ENCODE measurements around the gene ASCL3.
"Not testable (repeated sequence)": the region's sequence is repeated elsewhere in the genome, so short reads cannot be mapped to it uniquely, and the experiment has no call there.

ASCL3 gene, protein sequence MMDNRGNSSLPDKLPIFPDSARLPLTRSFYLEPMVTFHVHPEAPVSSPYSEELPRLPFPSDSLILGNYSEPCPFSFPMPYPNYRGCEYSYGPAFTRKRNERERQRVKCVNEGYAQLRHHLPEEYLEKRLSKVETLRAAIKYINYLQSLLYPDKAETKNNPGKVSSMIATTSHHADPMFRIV

DNA sequence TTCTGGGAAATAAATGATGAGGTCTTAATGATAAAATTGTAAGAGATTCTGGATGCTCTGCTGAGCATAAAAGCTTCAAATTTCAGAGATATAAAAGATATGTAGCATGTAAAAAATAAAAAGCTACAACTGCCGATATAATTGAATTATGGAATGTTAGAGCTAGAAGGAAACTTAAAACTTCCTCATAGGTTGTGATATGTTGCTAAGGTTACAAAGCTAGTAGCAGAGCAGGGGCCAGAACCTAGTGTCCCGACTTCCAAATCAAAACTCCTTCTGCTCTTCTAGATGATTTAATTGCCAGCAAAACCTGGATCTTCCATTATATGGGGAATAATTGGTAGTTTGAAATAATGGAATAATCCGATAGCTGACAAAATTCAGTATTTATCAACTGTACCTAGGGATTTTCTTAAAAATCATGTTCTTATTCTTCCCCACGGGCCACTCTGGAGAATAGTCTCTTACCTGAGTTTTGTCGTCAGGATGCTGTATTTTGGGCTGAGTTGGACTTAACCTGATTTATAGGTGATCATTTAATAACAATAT is at the start of gene ASCL3:
Gene ASCL3, minus strand, starts transcription at position 499 of the 549 bp plus-strand sequence. CDS start 4,855 bp downstream, outside the sequence.
- no peak for DNase-seq (ENCODE audit: low read depth, low spot score)

DNA sequence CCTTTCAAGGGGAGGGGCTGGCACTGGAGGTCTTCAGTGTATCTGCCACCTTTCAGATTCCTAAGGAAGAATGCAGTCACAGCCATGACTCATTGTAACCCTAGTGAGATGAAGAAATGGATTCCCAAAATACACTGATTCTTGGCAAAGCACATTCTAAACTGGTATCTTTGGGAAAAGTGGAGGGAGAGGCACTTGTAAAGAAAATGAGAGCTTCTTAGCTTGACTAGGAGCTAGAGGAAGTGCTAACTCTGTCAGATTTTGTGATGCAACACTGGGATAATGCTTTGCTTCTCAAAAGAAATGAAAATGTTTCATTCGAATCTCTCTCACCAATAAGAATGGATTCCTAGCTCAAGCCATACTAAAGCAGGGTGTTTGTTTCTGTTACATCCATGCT is 46.6 kb upstream of the ASCL3 start:
- DNase-seq (ENCODE audit: low read depth, low spot score) = peak; percentile 39

DNA sequence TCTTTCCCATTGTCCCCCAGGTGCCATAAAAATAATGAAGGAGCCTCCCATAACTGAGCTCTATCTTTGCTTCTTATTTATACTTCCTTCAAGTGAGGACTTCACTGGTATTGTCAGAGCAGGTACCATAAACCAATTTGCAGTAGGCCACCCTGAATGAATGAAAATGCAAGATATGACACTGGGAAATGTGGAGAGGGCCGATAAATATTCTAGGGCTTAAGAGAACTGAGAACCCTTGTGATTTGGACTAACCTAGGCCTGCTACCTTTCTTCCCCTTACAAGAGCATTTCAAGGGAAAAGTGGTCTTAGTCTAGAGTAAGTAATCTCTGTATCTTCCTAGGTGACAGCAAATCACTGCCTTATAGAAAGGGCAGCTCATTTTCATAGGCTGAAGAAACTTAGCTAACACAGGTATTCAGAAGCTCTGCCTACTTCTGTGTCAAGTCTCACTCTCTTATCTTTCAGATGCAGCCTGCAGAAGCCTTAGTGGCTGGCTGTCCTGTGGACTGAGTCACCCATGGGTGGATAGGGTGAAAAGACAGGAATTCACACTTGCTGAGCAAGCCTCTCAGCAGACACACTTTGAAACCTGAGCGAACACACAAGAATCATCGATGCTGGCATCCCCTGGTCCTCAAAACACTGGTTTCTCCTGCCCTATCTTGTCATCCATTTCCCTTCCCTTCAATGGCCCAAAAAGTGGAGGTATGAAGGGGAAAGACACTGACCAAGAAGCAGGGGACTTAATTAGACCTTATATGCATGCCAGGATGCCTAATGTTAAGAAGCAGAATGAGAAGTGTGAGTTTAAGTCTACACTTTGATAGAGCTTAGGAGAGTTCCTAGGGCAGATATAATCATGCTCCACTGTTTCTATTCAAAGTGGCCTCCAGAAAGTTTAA is 45.8 kb upstream of the ASCL3 start:
- DNase-seq (ENCODE audit: low read depth, low spot score) = peak; percentile 28

DNA sequence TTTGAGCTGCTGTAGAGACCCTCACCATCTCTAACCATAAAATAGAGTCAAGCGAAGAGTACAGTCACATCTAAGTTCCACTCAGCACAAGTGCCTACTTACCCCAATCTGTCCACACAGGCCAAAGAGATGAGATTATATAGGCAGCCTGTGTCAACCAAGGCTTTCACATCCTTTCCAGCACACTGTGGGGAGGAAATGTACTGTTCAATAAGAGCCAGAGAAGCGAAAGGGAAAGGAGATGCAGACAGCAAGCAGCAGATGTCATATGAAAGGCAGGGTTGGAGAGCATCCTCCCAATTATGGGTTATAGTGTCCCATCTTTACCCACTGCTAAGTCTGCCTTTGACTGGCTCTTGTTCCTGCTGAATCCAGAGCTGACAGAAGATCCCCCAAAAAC is 44.6 kb upstream of the ASCL3 start:
- no peak for DNase-seq (ENCODE audit: low read depth, low spot score)

DNA sequence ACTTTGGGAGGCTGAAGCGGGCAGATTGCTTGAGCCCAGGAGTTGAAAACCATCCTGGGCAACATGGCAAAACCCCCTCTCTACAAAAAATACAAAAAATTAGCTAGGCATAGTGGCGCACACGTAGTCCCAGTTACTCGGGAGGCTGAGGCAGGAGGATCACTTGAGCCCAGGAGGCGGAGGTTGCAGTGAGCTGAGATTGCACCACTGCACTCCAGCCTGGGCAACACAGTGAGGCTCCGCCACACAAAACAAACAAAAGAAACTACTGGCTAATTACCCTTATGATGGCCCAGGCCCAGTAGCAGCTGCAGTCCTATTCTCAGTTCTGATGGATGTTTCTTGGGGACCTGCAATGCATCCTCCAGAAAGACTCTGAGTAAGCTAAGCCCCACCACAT is 44.0 kb upstream of the ASCL3 start:
- DNase-seq (ENCODE audit: low read depth, low spot score) = not testable (repeated sequence)

DNA sequence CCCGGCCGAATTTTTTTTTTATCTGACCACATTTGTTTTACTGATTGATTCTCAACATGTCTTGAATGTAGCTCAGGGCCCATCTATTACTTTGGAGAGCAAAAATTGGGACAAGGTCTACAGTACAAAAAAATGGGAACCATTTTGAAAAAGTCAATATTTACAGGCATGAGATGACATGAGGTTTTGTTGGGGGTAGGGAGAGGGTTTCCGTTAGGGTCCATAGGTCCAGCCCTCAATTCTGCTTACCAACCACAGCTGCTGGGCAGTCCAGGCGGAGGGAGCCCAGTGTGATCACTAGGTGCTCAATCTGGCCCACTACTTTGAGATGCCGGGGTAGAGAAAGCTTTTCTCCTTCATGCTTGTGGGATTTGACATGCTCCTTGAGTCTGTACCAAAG is 42.6 kb upstream of the ASCL3 start:
- DNase-seq (ENCODE audit: low read depth, low spot score) = no peak

DNA sequence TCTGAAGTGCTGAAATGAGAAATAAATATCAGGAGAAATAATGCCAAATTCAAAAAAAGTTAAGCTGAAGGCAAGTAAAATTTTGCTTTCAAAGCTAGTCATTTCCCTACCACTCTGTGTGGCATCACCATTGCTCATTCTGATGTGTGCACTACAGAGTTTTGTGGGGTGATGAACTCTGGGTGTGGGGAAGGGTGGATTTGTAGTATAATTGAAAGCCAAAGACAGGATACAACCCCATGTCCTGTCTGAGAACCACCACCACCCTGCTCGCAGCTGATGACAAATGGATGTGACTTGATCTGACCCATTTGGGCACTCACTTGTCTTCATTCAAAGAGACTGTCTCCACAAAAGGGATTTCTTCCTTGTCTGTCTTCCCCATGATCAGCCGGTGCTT is 40.7 kb upstream of the ASCL3 start:
- no peak for DNase-seq (ENCODE audit: low read depth, low spot score)

DNA sequence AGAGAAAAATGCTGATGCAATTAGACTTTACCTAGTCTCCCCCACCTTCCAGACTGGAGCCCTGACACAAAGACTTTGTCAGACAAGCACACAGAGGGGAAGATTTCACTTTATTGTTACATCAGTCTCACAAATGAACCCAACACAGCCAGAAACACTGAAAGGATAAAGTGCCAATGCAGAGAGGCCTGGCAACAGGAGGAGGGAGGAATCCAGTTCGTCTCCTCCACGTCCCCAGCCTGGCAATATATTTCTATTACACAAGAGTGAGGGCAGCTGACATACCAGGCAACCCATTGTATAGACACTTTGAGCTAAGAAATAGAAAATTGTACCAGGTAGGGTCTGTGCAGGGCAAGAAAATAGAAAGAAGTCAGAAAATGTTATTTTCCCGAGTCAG is 37.7 kb upstream of the ASCL3 start:
- no peak for DNase-seq (ENCODE audit: low read depth, low spot score)

DNA sequence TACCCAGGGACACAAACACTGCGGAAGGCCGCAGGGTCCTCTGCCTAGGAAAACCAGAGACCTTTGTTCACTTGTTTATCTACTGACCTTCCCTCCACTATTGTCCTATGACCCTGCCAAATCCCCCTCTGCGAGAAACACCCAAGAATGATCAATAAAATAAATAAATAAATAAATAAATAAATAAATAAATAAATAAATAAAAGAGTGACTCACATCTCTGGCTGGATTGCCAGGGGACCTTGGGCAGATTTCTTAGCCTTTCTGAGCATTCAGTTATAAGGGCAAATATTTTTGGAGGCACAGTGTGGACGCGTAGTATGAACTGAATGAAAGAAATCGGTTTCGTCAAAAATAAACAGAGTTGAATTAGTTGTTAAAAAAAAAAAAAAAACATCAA is 36.5 kb upstream of the ASCL3 start:
- DNase-seq (ENCODE audit: low read depth, low spot score) = not testable (repeated sequence)

DNA sequence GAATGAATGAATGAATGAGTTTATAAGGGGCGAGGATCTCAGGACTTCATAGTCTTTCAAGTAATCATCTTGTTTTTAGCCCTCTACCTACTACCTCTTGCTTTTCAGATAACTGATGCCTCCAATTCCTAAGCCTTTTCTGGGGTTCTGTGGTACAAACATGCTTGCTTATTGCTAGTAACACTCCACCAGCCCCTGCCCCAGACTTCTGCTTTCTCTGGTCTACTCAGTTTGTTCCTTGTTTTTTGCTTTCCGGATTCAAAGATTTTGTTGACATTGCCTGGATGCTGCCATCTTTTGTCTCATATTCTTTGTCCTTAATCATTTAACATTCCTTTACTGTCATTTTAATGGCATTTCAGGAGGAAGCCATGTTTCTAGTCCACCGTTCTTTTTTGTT is 30.3 kb upstream of the ASCL3 start:
- no peak for DNase-seq (ENCODE audit: low read depth, low spot score)

DNA sequence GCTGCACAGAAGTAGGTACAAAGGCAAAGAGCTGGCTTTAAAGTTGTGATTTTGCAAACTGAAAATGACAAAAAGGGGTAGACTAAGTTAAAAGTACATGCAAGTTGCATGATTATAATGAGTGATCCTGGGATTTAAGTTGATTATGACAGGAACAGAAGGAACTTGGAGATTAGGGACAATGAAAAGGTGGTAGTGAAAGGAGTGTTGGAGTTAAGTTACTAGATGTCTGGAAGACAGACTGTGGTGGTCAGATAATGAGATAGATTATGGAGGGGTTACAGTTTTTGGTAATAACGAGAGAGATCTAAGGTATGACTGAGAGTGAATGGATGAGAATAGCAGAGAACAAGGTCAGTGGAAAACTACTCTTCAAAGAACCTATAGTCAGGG is 29.1 kb upstream of the ASCL3 start:
- no peak for DNase-seq (ENCODE audit: low read depth, low spot score)

DNA sequence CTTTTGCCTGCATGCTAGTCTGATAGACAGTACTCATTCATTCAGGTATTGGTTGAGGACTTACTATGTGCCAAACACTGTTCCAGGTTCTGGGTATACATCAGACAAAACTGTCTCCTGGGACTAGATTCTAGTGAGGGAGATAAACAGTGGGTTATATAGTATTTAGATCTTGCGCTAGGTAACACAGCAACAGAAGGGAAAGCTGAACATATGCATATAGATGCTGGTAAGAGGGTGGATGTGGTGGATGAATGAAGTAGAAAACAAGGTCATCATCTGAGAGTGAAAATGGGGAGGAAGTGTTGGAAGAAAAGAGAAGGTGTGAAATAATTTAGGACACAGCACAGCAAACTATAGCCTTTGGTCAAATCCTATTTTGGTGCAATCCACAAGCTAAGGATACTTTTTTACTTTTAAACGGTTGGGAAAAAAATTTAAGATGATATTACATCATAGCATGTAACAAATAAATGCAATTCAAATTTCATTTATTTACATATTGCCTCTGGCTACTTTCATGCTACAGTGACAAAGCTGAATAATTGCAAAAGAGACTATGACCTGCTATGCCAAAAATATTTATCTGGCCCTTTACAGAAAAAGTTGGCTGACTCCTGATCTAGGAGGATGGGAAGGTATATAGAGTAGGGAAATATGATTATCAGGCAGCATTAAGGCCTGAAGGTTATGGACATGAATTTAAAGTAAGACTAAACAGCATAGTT is 28.5 kb upstream of the ASCL3 start:
- no peak for DNase-seq (ENCODE audit: low read depth, low spot score)

DNA sequence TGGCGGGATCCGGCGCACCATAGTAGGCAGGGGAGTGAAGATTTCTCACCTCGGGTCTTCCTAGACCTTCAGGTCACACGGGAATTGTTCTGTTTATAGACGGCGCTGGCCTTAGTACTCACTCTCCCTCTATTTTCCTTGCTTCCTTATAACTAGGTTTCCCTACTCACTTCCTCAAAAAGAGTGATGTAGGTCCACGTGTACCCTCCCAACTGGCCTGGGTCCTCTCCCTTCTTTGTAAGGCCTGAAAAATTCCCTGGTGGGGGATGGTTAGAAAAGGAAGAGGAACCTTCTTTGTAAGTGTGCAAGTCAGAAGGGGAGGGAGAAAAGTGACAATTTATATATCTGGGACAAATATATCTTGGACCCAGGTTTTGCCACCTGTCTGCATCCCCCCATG is 24.4 kb upstream of the ASCL3 start:
- DNase-seq (ENCODE audit: low read depth, low spot score) = no peak

DNA sequence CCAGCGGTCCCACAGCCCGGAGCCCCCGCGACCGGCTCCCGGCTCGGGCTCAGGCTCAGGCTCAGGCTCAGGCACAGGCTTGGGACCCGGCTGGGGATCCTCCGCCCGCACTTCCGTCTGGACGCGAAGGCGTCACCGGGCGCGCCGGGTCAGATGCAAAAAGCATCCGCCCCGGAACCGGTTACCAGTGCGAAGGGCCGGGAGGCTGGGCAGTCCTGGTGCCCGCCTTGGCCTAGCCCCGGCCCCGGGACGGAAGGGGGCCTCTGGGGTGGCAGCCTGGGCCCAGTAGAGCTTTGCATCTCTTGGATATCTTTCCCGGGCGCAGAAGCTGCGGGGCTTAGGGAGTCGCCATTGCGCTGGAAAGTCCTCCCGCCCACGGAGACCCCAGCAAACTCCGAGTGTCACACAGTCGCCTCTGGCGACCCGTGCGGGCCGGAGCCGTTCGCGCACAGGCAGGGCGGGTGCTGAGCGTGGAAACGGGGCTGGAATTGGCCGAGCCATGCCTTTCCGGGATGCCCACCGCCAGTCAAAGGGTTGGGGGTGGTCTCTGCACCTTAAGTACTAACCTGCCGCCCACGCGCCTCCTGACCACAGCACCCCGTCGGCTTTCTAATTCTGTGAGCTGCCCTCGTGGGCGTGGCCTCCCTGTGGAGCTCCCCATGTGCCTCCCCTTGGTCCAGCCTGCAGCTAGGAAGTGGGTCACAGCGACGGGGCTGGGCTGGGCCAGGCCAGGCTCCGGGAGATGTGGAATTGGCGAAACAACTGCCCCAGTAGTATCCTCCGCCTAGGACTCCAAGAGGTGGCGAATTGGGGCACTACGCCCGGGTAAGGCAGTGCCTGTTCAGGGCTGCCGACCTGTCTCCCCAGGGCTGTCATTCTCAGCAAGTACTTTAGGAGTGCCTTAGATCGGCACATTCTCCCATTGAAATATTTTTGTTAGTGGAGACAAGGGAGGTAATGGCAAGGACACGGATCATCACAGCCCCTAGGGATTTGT is 21.8 kb upstream of the ASCL3 start, which contains the start of gene TMEM9B:
Gene TMEM9B, minus strand, starts transcription at position 119 of the 997 bp plus-strand sequence. CDS start 129 bp downstream, outside the sequence.
- peak; percentile 96 for DNase-seq (ENCODE audit: low read depth, low spot score)

DNA sequence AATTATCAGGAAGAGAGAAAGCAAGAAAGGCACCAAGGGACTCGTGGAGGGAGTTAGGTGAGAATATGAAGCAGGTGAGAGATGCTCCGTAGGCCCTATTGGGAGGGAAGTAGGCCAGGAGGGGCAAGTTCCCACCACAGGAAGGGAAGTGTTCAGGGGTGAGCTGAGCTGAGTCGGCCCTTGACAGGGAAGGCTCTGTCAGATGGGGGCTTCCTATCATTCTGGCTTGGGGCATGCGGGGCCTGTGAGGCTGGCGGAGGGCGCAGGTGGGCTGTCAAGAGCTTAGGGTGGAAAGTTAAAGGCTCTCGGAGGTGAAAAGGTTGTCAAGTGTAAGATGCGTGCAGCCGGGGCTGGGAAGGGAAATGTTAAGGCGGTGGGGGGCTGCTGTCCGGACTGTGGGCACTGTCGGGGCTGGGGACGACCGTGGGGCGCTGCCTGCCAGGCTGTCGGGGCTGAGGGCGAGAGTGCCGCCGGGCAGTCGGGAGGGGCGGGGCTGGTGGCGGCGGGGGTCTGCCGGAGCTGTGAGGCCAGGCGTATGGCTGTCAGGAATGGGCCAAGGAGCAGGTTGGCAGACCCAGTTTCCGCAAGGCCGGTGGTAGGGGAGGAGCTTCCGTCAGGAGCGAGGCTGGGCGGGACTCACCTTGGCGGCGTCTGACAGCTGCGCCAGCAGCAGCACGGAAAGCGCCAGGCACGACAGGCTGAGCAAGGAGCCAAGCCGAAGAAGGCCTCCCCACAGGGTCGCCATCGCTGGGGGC is 20.9 kb upstream of the ASCL3 start:
- peak; percentile 88 for DNase-seq (ENCODE audit: low read depth, low spot score)

DNA sequence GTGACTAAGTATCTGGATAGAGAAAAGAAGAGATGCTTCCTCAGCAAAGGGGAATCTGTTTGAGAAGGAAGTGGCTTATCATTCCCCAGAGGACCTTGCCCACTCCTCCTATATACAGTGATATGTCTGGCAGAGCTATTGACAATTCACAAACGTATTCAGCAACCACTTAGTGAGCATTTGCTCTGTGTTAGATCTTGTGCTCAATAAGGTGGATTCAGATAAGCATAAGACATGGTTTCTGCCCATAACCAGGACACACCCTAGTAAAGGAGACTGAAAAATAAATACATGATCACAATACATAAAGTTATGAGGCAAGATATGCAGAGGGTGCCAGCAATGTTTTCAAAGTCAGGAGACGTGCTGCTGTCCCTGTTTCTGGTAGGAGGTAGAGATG is 20.0 kb upstream of the ASCL3 start:
- no peak for DNase-seq (ENCODE audit: low read depth, low spot score)

DNA sequence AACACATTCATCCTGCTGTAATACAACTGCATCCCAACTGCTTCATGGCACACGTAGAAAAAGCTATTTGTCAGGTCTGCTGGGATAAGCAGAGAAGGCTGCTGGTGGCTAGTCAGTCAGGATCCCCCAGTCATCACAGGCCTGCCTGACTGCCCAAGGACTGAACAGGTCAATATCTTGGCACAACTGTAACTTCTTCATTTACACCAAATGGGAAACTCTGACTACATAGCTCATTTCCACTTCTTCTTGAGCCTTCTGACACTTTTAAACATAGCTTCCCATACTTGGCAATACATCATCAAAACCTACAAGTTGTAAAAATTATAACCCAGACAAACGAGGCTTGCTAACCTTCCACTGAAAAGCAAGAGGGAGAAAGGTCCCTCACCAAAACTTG is 18.6 kb upstream of the ASCL3 start:
- DNase-seq (ENCODE audit: low read depth, low spot score) = no peak

DNA sequence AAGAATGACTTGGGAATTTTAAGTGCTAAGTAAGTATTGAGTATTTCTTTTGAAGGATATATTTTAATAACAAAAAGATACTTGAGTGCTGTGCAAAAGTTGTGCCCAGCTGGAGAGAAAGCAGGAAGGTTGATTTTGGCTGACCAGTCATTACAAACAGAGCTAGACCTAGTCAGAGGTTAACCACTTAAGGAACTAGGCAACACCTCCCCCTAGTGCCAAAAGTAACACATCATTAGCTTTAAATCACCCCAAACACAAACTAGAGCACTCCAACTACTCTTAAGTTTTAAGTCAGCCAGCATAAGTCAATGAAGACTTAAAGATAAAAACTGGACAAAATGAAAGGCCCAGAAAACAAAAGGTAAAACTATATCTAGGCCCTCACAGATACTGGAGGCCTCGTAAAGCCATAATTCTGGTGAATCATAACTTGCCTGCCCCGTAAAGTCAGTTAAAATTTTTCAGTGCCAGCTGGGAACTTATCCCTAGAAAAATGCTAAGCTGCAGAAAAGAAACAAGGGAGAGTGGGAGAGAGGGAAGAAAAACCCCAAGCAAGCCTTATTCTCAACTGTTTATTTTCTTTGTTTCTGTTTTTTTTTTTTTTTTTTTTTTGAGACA is 16.8 kb upstream of the ASCL3 start:
- peak; percentile 87 for DNase-seq (ENCODE audit: low read depth, low spot score)

DNA sequence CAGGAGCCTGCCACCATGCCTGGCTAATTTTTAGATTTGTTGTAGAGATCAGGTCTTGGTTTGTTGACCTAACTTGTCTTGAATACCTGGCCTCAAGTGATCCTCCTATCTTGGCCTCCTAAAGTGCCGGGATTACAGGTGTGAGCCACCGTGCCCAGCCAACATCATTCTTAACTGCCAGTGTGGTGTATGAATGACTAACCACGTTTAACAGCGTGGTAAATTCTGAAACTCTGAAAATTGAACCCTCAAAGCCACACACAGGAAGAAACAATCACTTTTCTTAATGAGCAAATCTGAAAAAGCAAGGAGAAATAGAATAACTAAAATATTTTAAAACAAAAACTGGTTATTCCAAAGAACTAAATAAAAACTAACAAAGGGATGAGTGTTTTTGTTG is 14.0 kb upstream of the ASCL3 start:
- DNase-seq (ENCODE audit: low read depth, low spot score) = no peak

DNA sequence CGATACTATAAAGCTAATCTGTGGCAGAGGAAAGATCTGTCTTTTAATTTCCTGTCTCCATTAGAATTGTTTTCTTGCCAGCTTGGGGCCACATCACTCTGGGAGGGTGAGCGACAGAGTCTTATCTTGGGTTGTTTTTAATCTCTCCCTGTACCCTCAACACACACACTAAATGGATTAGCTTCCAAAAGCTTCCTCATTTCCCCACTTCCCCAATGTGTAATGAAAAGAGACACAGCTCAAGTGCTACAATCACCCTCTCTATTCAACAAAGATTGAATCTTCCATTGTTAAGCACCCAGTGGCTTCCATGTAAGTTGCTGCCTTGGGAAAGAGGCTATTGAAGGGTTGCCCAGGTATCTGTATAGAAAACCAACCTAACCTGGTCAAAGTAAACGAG is 6.1 kb upstream of the ASCL3 start:
- DNase-seq (ENCODE audit: low read depth, low spot score) = no peak
